Adrenal gland (tissue), 12 donors: Measurements from ENCODE around the gene FMN1. TPM values are rescaled to one million over a fixed set of nuclear protein-coding genes. Genes with fewer than 3 reads are reported as not detected.

Experiments used
- DNase-seq, 7 donors: peaks; one replicate each; pipeline ENCODE4 v3.0.0-alpha.2; 2019 to 2020
- H3K27ac ChIP-seq, 5 donors: fragments of 200-600 bp; sonication (generic) in 4 of 5; 1 replicate in 3 of 5; 2 replicates in 2 of 5; pipeline versions ENCODE4 v1.5.1 to v1.8.0; 2016 to 2020; ENCODE audit warnings: mild to moderate bottlenecking in 1 of 5
- H3K27me3 ChIP-seq: fragments of 200-600 bp; 2 replicates; pipeline ENCODE4 v1.8.0; 2021
- H3K36me3 ChIP-seq, 2 donors: fragments of 200-600 bp; replicated peaks in 1 of 2; 1 replicate in 1 of 2; 2 replicates in 1 of 2; pipeline versions ENCODE4 v1.5.1 to v1.8.0; 2018 to 2022
- H3K4me1 ChIP-seq, 2 donors: fragments of 200-600 bp; replicated peaks in 1 of 2; 1 replicate in 1 of 2; 2 replicates in 1 of 2; pipeline versions ENCODE4 v1.5.1 to v1.8.0; 2018 to 2021
- H3K4me3 ChIP-seq, 4 donors: fragments of 200-600 bp; sonication (generic) in 3 of 4; one replicate each; pipeline ENCODE4 v1.5.1; 2016 to 2018
- H3K9me3 ChIP-seq, 3 donors: fragments of 200-600 bp; sonication (generic) in 1 of 3; replicated peaks in 1 of 3; 1 replicate in 2 of 3; 2 replicates in 1 of 3; pipeline versions ENCODE4 v1.5.1 to v1.8.0; 2016 to 2021
- POLR2A ChIP-seq, 2 donors: fragments of 450-650 bp; IDR thresholded peaks; one replicate each; pipeline ENCODE4 v1.6.1; 2017; ENCODE audit warnings: antibody characterized with exemption in 2 of 2, mild to moderate bottlenecking in 2 of 2, moderate library complexity in 1 of 2
- WGBS, 4 donors: extraction: QIAGEN DNeasy Blood & Tissue Kit in 2 of 4; methylation state at CpG; one replicate each; pipeline versions ENCODE4 v1.1.5 to v1.1.7; 2013 to 2017; 5-methylcytosine and 5-hydroxymethylcytosine counted together
- intact Hi-C, 2 donors: fragments of 100-400 bp; cut with DNase I; formaldehyde crosslinking; loops; one replicate each; pipeline versions ENCODE4 v1.14.1 to v1.15.0; 2022 to 2023
- polyA plus RNA-seq, 3 donors: library from polyadenylated mRNA; stranded (reverse); fragments of 200-250 nt in 2 of 3; fragments of 350-450 nt in 1 of 3; fragmentation: Illumina TruSeq in 1 of 3; extraction: RNeasy Lipid Tissue Mini Kit (QIAGEN cat#74804) in 1 of 3; gene quantifications; one replicate each; pipeline ENCODE4 v1.2.3, GENCODE V29; 2013 to 2014
- total RNA-seq, 9 donors: library from RNA; depleted of rRNA in 4 of 9; stranded (reverse); fragments of >200 nt in 4 of 9; fragments of 120-200 nt in 1 of 9; fragmentation: NEBNext Ultra II Directional in 1 of 9; extraction: Animal tissue kit (Norgen Biotek cat#: 25700) in 1 of 9; gene quantifications; one replicate each; pipeline versions ENCODE4 v1.1.0 to v1.2.4, GENCODE V29; 2013 to 2023
- TF ChIP-seq, protein P1 (sequence below), 6 experiments: fragments of 450-650 bp in 4 of 6; fragments of 200-600 bp in 2 of 6; sonication (generic) in 1 of 6; IDR thresholded peaks; 1 replicate in 5 of 6; 2 replicates in 1 of 6; pipeline versions ENCODE4 v1.5.1 to v1.8.0; 2016 to 2021; ENCODE audit warnings: antibody characterized with exemption in 6 of 6, mild to moderate bottlenecking in 2 of 6, moderate library complexity in 1 of 6
- donor health status: healthy with polysubstance abuse.
- donor health status: Bipolar disorder and iron deficiency.
- donor health status: DM: yes; HTN: yes; CAD: no.
- donor health status: DM: no; HTN: no; CAD: no.
- donor health status: DM: no; HTN: no; CAD: no.
- donor health status: DM: yes; HTN: yes; CAD: no.

FMN1 gene
- total and polyA plus RNA-seq, 12 donors, result 0.37 to 29.2 (median 11.4) TPM

DNA sequence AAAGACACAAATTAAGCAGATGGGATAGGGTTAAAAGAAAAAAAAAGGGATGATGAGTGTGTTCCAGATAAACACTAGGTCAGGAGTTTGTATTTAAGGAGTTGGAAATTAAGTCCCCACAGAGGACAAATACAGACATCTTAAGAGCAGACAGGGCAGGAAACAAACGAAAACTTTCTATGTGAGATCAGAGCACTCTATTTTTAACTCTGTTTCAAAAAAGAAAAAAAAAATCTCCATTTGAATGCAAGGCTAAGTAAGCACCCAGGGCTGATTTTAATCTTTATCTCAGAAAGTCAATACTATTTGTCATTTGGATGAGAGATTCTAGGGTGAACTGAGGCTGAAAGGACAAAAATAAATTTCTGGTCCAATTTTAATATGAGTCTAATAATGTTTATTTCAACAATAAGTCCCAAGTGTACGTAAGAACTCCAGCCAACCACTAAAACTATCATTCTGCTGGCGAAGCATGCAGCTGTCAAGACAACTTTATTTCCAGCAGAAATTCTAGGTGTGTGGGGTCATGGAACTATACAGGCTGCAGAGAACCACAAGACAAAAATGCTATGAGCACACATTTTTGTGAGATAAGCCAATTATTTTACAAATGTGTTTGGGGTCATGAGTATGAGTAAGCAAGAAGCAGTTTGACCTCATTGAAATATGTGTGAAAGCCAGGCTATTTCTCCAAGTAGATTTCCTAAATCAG is 186.1 kb downstream of the FMN1 start:
- no peak for TF ChIP-seq POLR2A (IDR thresholded peaks at IDR 0.05)
- TF ChIP-seq, protein P1, sequence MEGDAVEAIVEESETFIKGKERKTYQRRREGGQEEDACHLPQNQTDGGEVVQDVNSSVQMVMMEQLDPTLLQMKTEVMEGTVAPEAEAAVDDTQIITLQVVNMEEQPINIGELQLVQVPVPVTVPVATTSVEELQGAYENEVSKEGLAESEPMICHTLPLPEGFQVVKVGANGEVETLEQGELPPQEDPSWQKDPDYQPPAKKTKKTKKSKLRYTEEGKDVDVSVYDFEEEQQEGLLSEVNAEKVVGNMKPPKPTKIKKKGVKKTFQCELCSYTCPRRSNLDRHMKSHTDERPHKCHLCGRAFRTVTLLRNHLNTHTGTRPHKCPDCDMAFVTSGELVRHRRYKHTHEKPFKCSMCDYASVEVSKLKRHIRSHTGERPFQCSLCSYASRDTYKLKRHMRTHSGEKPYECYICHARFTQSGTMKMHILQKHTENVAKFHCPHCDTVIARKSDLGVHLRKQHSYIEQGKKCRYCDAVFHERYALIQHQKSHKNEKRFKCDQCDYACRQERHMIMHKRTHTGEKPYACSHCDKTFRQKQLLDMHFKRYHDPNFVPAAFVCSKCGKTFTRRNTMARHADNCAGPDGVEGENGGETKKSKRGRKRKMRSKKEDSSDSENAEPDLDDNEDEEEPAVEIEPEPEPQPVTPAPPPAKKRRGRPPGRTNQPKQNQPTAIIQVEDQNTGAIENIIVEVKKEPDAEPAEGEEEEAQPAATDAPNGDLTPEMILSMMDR (IDR thresholded peaks at IDR 0.05), result no peak
- Histone ChIP-seq H3K36me3 (no peaks in the 10 kb centered on the region), H3K9me3 (no peaks in the 10 kb centered on the region), H3K27ac (no peak overlapping the region), H3K4me3 (no peak overlapping the region), H3K4me1 (no peaks in the 10 kb centered on the region), H3K27me3 (no peaks in the 10 kb centered on the region)
- DNase-seq, result no peak
- WGBS, 4 donors, result 33 to 45% (median 43%) methylated on average over 3 of the region's 3 CpGs
- intact Hi-C loops, result no loop called here

- WGBS, 4 donors, result 27 to 37% (median 32%) methylated on average over 4 of the region's 4 CpGs
- Histone ChIP-seq H3K4me1 (no peaks in the 10 kb centered on the region), H3K4me3 (no peak overlapping the region), H3K27ac (no peak overlapping the region), H3K27me3 (no peaks in the 10 kb centered on the region), H3K36me3 (no peaks in the 10 kb centered on the region), H3K9me3 (no peaks in the 10 kb centered on the region)
- DNase-seq, result no peak
- intact Hi-C loops, result no loop called here
- no peak for TF ChIP-seq POLR2A (IDR thresholded peaks at IDR 0.05)
- TF ChIP-seq, protein P1 (IDR thresholded peaks at IDR 0.05), result no peak
These were observed 187.1 kb downstream of the FMN1 start for GRCh38 chr15:33007303-33007855.

DNA sequence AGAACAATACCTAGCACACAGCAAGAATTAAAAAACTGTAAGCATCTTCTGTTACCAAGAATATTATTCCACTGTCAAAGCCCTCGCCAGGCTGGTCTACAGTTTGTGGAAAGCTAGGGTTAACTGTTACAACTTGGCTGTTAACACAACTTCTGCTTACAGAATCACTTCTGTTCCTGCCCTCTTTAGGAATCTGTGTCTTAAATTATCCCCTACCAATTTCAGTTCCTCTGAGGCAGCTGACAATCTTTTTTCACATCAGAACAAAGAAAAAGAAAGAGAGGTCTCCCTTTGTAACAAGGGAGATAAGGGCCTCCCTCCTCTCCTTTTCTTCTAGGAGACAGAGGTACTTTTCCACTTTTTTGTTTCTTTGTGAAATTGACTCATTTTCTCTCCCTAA is 188.9 kb downstream of the FMN1 start:
- DNase-seq, result no peak
- intact Hi-C loops, result no loop called here
- 56 to 74% (median 65%) methylated on average over 1 of the region's 1 CpG for WGBS, 4 donors
- no peaks in the 10 kb centered on the region for H3K9me3 ChIP-seq
- no peak overlapping the region for H3K27ac ChIP-seq
- TF ChIP-seq, protein P1 (IDR thresholded peaks at IDR 0.05), result no peak
- TF ChIP-seq POLR2A (IDR thresholded peaks at IDR 0.05), result no peak
- H3K4me1 ChIP-seq, result no peaks in the 10 kb centered on the region
- H3K4me3 ChIP-seq, result no peak overlapping the region
- H3K36me3 ChIP-seq, result no peaks in the 10 kb centered on the region
- H3K27me3 ChIP-seq, result no peaks in the 10 kb centered on the region

DNA sequence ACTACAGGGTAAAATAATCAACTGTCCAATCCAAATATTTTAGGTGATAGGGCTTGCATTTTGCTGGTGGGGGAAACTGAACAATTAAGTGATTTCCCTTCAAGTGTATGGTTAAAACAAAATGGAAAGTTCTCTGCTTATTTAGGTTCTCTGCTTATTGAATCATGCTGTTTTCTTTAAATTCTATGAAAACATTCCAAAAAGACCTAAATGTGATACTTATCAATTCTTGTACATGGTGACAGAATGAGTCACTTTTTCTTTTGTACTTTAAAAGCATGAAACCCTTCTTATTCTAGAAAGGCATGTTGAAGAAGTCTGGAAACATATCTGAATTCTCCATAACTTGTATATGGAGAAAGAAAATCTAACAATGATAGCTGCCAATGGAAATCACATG is 192.6 kb downstream of the FMN1 start:
- Histone ChIP-seq H3K9me3 (no peaks in the 10 kb centered on the region), H3K27me3 (no peaks in the 10 kb centered on the region), H3K4me1 (no peaks in the 10 kb centered on the region), H3K4me3 (no peak overlapping the region), H3K27ac (no peak overlapping the region), H3K36me3 (no peaks in the 10 kb centered on the region)
- intact Hi-C loops, result no loop called here
- TF ChIP-seq, protein P1 (IDR thresholded peaks at IDR 0.05), result no peak
- no peak for TF ChIP-seq POLR2A (IDR thresholded peaks at IDR 0.05)
- DNase-seq, result no peak
